SK-N-SH (cell line): ENCODE data around the gene POLR1E.

ENCODE experiments used
- CHD2 ChIP-seq: fragments of 150-350 bp; IDR thresholded peaks from 2 replicates; pipeline ENCODE4 v1.6.1; 2018; ENCODE audit warnings: low read length; ENCODE audit not compliant: partially characterized antibody
- CTCF ChIP-seq: fragments of 200-600 bp; sonication (generic); IDR thresholded peaks from 2 replicates; pipeline ENCODE4 v1.6.1; 2017; ENCODE audit warnings: antibody characterized with exemption, mild to moderate bottlenecking, moderate library complexity
- EZH2phosphoT487 ChIP-seq: fragments of 200-600 bp; sonication (generic); IDR thresholded peaks from 2 replicates; pipeline ENCODE4 v1.6.1; 2017; ENCODE audit warnings: low read depth, mixed run types, mild to moderate bottlenecking, antibody characterized with exemption, moderate library complexity, borderline replicate concordance
- MEF2A ChIP-seq: IDR thresholded peaks from 2 replicates; pipeline ENCODE4 v1.4.0; 2012; ENCODE audit warnings: low read depth, borderline replicate concordance
- POLR2AphosphoS5 ChIP-seq: IDR thresholded peaks from 2 replicates; pipeline ENCODE4 v1.6.1; 2012; ENCODE audit warnings: low read depth, low read length
- REST ChIP-seq: IDR thresholded peaks from 2 replicates; pipeline ENCODE4 v1.6.1; 2012; ENCODE audit warnings: mild to moderate bottlenecking, low read depth, low read length, moderate library complexity
- TAF1 ChIP-seq: IDR thresholded peaks from 2 replicates; pipeline ENCODE4 v1.6.1; 2012; ENCODE audit warnings: low read depth, mild to moderate bottlenecking, low read length, moderate library complexity, borderline replicate concordance

- no peak for TF ChIP-seq EZH2phosphoT487
- TF ChIP-seq MEF2A, result no peak
- no peak for TF ChIP-seq CTCF
- TF ChIP-seq POLR2AphosphoS5, result no peak
- TF ChIP-seq REST, result no peak
- no peak for TF ChIP-seq TAF1
- TF ChIP-seq CHD2, result no peak
Measured at GRCh38 chr9:37539634-37540033, 53.9 kb downstream of the POLR1E start.
